ENCODE results near the gene FSTL4.

DNA sequence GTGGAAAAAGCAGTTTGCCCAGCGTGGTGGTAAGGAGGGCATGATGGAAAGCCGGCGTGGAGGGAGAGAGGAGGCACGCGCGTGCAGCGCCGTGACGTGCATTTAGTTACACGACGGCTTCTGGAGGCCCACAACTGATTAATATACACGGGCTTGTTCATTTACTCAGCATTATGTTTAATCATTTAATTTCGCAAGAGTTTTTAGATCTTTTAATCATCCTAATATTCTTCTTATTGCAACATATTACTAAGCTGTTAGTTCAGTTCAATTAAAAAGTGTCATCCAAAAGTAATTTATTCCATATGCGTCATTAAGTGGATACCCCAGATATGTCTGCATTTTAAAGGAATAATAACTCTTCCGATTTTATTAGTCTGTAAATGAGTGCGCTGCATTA lies 340.0 kb downstream of the FSTL4 start:
- TF ChIP-seq GABPA (IDR thresholded peaks at IDR 0.05; ENCODE audit: low read depth) (no peak), JUND (IDR thresholded peaks at IDR 0.05) (no peak)
- TF ChIP-seq, protein P1, sequence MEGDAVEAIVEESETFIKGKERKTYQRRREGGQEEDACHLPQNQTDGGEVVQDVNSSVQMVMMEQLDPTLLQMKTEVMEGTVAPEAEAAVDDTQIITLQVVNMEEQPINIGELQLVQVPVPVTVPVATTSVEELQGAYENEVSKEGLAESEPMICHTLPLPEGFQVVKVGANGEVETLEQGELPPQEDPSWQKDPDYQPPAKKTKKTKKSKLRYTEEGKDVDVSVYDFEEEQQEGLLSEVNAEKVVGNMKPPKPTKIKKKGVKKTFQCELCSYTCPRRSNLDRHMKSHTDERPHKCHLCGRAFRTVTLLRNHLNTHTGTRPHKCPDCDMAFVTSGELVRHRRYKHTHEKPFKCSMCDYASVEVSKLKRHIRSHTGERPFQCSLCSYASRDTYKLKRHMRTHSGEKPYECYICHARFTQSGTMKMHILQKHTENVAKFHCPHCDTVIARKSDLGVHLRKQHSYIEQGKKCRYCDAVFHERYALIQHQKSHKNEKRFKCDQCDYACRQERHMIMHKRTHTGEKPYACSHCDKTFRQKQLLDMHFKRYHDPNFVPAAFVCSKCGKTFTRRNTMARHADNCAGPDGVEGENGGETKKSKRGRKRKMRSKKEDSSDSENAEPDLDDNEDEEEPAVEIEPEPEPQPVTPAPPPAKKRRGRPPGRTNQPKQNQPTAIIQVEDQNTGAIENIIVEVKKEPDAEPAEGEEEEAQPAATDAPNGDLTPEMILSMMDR (IDR thresholded peaks at IDR 0.05) = no peak

Measured in SK-N-SH (cell line).